Gastroesophageal sphincter (tissue), 4 donors: ENCODE data around the gene HSPA12B. TPM values are rescaled to one million over a fixed set of nuclear protein-coding genes. Genes with fewer than 3 reads are reported as not detected.
A peak's percentile ranks its signal among the peaks of the same experiment; 100 is the strongest.

Experiments used
- ATAC-seq: fragments of 150-250 bp; one replicate; pipeline ENCODE4 v1.9.1; 2016; ENCODE audit warnings: mild to moderate bottlenecking, moderate library complexity
- H3K27ac ChIP-seq, 4 donors: fragments of 200-600 bp; sonication (generic) in 3 of 4; 1 replicate in 3 of 4; 2 replicates in 1 of 4; pipeline ENCODE4 v1.5.1; 2016 to 2019
- H3K27me3 ChIP-seq: fragments of 200-600 bp; sonication (generic); one replicate; pipeline ENCODE4 v1.5.1; 2019
- H3K36me3 ChIP-seq, 2 donors: fragments of 200-600 bp; sonication (generic); one replicate each; pipeline ENCODE4 v1.5.1; 2019; ENCODE audit warnings: control low read depth in 1 of 2
- H3K4me1 ChIP-seq, 3 donors: fragments of 200-600 bp; sonication (generic); 1 replicate in 2 of 3; 2 replicates in 1 of 3; pipeline ENCODE4 v1.5.1; 2016 to 2019; ENCODE audit warnings: control low read depth in 2 of 3
- H3K4me3 ChIP-seq, 2 donors: fragments of 200-600 bp; sonication (generic); one replicate each; pipeline ENCODE4 v1.5.1; 2019; ENCODE audit warnings: mild to moderate bottlenecking in 1 of 2, moderate library complexity in 1 of 2
- H3K9me3 ChIP-seq, 3 donors: fragments of 200-600 bp; sonication (generic); one replicate each; pipeline ENCODE4 v1.5.1; 2017 to 2019; ENCODE audit warnings: control low read depth in 2 of 3
- CTCF ChIP-seq, 4 experiments: fragments of 200-600 bp in 2 of 4; fragments of 450-650 bp in 2 of 4; sonication (generic) in 1 of 4; IDR thresholded peaks; one replicate each; pipeline ENCODE4 v1.5.1; 2017 to 2019; ENCODE audit warnings: antibody characterized with exemption in 4 of 4, mild to moderate bottlenecking in 2 of 4, moderate library complexity in 2 of 4
- EP300 ChIP-seq: sonication (generic); formaldehyde crosslinking; IDR thresholded peaks from one replicate; pipeline ENCODE4 v1.6.1; 2017; ENCODE audit warnings: antibody characterized with exemption, mild to moderate bottlenecking
- POLR2A ChIP-seq, 2 donors: fragments of 450-650 bp; IDR thresholded peaks; one replicate each; pipeline ENCODE4 v1.6.1; 2017; ENCODE audit warnings: antibody characterized with exemption in 2 of 2, mild to moderate bottlenecking in 2 of 2, moderate library complexity in 1 of 2
- POLR2AphosphoS5 ChIP-seq: sonication (generic); formaldehyde crosslinking; IDR thresholded peaks from one replicate; pipeline ENCODE4 v1.6.1; 2017; ENCODE audit warnings: antibody characterized with exemption
- WGBS, 2 donors: methylation state at CpG; one replicate each; pipeline ENCODE4 v1.1.5; 2018; ENCODE audit warnings: low coverage in 1 of 2; 5-methylcytosine and 5-hydroxymethylcytosine counted together
- total RNA-seq, 4 donors: library from RNA; depleted of rRNA; stranded (reverse); fragments of >200 nt; gene quantifications; one replicate each; pipeline ENCODE4 v1.1.0, GENCODE V29; 2016

HSPA12B gene
- total RNA-seq, 4 donors from 2014 or later = 9.6 to 19.3 (median 14.4) TPM

- no peaks in the 10 kb centered on the region for H3K9me3 ChIP-seq
- ATAC-seq = no peak
- peaks cover 0 to 41% (median 6%) of the 10 kb centered on the region in 3 donors for H3K4me1 ChIP-seq
- H3K27ac ChIP-seq = peak overlapping the region in 3 of 4 donors; percentile 32 to 60 (median 57)
- TF ChIP-seq POLR2AphosphoS5 (no peak), CTCF (IDR thresholded peaks at IDR 0.05) (no peak), EP300 (no peak), POLR2A (IDR thresholded peaks at IDR 0.05) (no peak)
- peak overlapping the region; percentile 0 to 45 for H3K4me3 ChIP-seq
- no CpG with 5 or more reads among the region's 95 CpGs for WGBS, 2 donors
- peaks cover 0 to 68% of the 10 kb centered on the region in 2 donors for H3K36me3 ChIP-seq
- peaks cover 26% of the 10 kb centered on the region for H3K27me3 ChIP-seq
Observed at GRCh38 chr20:3751675-3752385, 19.3 kb downstream of the HSPA12B start.

GRCh38 chr20:3752386-3752759 is 19.9 kb downstream of the HSPA12B start:
- Histone ChIP-seq H3K27me3 (peaks cover 26% of the 10 kb centered on the region), H3K27ac (peak overlapping the region in 2 of 4 donors; percentile 57 to 60), H3K9me3 (no peaks in the 10 kb centered on the region), H3K4me3 (peak overlapping the region in 1 of 2 donors; percentile 45), H3K36me3 (peaks cover 0 to 73% of the 10 kb centered on the region in 2 donors), H3K4me1 (peaks cover 0 to 41% (median 6%) of the 10 kb centered on the region in 3 donors)
- TF ChIP-seq POLR2A (IDR thresholded peaks at IDR 0.05) (no peak), POLR2AphosphoS5 (no peak), CTCF (IDR thresholded peaks at IDR 0.05) (no peak), EP300 (no peak)
- WGBS, 2 donors = 66% methylated on average over 9 of the region's 13 CpGs; no CpG with 5 or more reads in 1 of the 2 donors
- ATAC-seq = no peak

GRCh38 chr20:3753098-3753497 is 20.6 kb downstream of the HSPA12B start:
- peak overlapping the region in 3 of 4 donors; percentile 57 to 60 (median 57) for H3K27ac ChIP-seq
- no peaks in the 10 kb centered on the region for H3K9me3 ChIP-seq
- ATAC-seq = peak; percentile 77
- H3K36me3 ChIP-seq = peaks cover 0 to 79% of the 10 kb centered on the region in 2 donors
- WGBS, 2 donors = 18% methylated on average over 4 of the region's 4 CpGs; no CpG with 5 or more reads in 1 of the 2 donors
- H3K4me3 ChIP-seq = no peak overlapping the region
- H3K4me1 ChIP-seq = peaks cover 0 to 48% (median 6%) of the 10 kb centered on the region in 3 donors
- H3K27me3 ChIP-seq = peaks cover 25% of the 10 kb centered on the region
- TF ChIP-seq POLR2AphosphoS5 (no peak), POLR2A (IDR thresholded peaks at IDR 0.05) (no peak), CTCF (IDR thresholded peaks at IDR 0.05) (peak in 3 of 4 experiments; percentile 70 to 85 (median 84)), EP300 (no peak)

- Histone ChIP-seq H3K36me3 (peaks cover 0 to 79% of the 10 kb centered on the region in 2 donors), H3K27ac (peak overlapping the region in 3 of 4 donors; percentile 51 to 57 (median 57)), H3K4me3 (no peak overlapping the region), H3K4me1 (peaks cover 0 to 51% (median 6%) of the 10 kb centered on the region in 3 donors), H3K9me3 (no peaks in the 10 kb centered on the region), H3K27me3 (peaks cover 19% of the 10 kb centered on the region)
- WGBS, 2 donors = 53 to 79% methylated on average over 6 to 12 of the region's 26 CpGs
- TF ChIP-seq CTCF (IDR thresholded peaks at IDR 0.05) (no peak), POLR2A (IDR thresholded peaks at IDR 0.05) (no peak), EP300 (no peak), POLR2AphosphoS5 (no peak)
- ATAC-seq = no peak
Observed at GRCh38 chr20:3753501-3754275, 21.2 kb downstream of the HSPA12B start.
